Midbrain (tissue), 1 donor: ENCODE data around the gene CCDC184.

ENCODE experiments used
- DNase-seq: peaks from one replicate; lab custom pipeline; 2025; lab: John Stamatoyannopoulos, UW

Gene CCDC184

DNA sequence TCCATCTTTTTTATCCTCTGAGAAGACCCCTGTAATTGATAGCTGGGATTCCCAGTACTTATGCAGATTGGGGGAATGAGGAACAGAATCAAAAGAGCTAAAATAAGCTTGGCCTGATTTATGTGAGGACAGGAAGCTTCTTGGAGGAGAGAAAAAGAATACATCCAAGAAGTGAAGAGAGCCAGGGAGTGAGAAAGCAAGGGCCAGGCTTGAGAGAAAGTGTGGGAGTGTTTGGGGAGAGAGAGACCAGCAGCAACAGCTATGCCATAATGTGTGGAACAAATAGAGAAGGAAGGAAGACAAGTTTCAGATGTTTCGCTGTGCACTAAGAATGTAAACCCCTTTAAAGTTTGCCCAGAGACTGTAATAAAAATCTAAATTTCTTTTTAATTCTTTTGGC is 4.0 kb upstream of the CCDC184 start:
- DNase-seq, result no peak

DNA sequence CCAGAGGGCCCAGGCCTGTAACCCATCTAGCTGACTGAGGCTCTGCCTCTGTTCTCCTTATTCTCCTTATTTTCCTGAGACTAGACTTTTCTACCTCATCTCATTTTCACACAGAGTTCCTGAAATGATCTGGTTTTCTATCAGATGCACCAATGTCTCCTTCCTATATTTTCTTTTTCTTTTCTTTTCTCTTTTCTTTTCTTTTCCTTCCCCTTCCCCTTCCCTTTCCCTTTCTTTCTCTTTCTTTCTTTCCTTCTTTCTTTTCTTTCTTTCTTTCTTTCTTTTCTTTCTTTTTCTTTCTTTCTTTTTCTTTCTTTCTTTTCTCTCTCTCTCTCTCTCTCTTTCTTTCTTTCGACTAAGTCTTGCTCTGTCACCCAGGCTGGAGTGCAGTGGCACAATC is 3.0 kb upstream of the CCDC184 start:
- no peak for DNase-seq

- DNase-seq, result no peak
Measured at GRCh38 chr12:48180857-48181495, 2.5 kb upstream of the CCDC184 start.

DNA sequence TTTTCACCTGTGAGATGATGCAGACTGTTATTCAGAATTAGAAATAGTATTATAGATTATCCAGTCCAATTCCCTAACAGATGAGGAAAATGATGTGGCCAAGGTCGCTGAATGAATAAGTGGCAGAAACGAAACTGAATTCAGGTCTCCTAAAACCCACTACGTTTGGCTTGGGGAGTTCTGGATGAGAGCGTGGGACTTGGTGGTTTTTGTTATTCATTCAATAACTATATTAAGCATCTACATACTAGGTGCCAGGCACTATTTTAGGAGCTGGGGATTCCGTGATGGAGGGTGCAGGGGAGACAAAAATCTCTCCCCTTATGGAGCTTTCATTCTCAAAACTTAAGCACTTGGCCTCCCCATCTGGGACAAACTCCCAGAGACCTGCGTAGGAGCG is 813 bp upstream of the CCDC184 start:
- no peak for DNase-seq

DNA sequence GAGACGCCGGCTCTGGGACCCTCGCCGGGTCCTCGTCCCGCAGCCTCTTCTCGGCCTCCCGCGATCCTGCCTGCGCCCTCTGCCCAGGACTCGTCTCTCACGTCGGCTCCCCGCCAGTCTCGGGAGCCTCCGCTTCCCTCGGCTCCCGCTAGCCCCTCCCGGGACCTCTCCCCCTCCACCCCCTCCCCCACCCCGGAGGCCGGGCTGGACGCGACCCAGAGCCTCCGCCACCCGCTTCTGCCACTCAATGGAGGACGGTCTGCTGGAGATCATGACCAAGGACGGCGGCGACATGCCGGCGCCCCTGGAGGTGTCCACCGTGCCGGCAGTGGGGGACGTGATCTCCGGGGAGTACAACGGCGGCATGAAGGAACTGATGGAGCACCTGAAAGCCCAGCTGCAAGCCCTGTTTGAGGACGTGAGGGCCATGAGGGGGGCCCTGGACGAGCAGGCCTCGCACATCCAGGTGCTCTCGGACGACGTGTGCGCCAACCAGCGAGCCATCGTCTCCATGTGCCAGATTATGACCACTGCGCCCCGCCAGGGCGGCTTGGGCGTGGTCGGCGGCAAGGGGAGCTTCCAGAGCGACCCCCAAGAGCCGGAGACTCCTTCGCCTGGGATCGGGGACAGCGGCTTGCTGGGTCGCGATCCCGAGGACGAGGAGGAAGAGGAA is 568 bp downstream of the CCDC184 start:
- no peak for DNase-seq

GRCh38 chr12:48184549-48184922 is 1.1 kb downstream of the CCDC184 start:
- DNase-seq, result no peak

DNA sequence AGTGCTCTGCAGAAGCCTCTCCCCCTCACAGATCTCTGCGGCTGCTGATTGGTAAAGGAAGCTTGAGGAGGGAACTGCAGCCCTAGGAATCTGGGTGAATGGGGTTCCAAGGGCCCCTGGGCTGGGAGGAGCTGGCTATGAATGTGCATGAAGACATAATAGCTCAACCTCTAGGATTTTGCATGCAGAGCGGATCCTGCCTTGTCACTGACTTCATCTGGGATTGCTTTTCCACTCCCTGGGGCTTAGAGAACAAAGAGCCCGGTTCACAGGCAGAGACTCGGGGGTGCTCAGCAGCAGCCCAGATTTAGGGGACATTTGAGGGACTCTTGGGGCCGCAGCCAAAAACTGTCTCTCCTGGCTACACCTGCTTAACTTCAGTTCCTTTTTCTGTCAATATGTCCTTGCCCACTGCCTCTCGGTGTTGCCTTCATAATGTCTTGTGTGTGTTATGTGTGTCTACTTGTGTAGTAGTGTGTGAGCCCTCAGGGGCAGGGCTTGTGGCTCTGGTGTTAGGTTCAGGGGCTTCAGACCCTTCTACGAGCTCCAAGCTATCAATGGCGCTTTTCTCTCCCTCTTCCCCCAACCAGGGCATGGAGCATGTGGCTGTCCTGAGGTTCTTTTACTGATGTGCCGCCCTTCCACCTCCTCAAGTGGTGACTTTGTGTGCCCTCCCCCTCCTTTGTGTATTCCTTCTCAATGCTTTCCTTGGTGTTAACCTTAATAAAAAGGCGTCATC is 1.9 kb downstream of the CCDC184 start:
- no peak for DNase-seq

GRCh38 chr12:48187916-48188695 is 4.7 kb downstream of the CCDC184 start:
- DNase-seq, result no peak

DNA sequence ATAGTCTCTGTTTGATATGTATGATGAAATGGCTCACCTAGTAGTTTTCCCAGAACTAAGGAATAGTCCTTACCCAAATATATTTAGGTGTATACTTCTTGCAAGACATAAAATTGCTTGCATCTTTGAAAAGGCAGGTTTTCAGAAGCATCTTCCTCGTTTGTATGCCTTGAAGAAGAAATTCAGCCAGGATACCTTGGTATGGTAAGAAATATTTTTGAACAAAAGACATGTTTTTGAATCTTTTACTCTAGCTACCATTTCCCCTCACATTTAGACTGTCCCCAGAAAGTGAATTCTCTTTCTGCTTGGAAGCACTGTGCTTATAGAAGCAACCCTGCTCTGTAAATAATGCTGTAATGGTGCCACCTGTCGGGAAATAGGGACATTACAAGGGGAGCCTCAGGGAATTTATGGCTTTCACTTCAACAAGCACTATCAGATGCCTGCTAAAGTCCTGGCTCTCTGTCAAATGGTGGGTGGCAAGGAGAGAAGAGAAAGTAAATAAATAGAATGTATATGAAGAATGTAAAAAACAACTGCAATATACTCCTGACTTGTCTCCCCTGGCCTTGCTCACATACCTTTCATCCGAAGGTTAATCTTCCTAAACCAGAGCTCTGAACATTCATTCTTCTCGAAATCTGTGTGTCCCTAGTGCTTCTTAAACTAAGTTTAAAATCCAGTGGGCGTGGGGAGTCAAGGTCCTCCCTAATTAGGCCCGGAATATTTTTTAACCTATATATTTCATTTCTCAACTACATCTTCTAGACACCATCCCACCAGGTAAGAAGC is 6.1 kb downstream of the CCDC184 start:
- DNase-seq, result peak; percentile 84

GRCh38 chr12:48191096-48191495 is 7.7 kb downstream of the CCDC184 start:
- DNase-seq, result no peak

- DNase-seq, result no peak
Measured at GRCh38 chr12:48192861-48193260, 9.4 kb downstream of the CCDC184 start.

DNA sequence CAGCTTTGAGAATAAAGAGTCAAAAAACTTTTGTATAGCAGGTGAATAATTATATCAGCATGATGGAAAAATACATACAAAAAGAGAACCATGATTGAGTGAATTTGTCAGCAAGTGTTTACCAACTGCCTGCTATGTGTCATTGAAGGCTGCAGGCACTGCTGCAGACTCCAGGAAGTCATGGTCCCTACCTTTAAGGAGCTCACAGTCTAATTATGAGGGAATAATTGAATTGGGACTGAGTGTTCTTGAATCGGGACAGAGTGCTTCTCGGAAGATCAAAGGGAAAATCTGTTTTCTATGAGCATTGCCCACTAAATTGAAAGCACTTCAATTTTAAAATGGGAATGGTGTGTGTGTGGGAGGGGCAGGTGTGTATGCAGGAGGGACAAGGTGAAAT is 10.2 kb downstream of the CCDC184 start:
- no peak for DNase-seq

DNA sequence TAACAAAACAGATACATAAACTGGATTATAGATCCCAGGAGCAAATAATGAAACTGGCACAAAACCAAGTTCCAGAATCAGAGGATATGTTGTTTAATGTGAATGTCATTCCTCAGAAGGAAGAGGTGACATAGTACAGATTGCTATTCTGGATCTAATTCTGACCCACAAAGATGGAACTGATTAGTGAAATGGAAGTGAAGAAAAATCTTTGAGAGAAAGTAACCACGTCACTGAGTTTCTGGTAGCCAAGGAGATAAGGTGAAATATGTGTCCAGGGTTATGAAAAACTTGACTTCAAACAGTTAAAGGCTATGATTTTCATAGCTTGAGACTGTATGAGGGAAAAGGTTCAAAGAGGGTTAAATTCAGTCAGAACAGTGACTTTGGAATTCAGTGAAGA is 11.4 kb downstream of the CCDC184 start:
- DNase-seq, result no peak

DNA sequence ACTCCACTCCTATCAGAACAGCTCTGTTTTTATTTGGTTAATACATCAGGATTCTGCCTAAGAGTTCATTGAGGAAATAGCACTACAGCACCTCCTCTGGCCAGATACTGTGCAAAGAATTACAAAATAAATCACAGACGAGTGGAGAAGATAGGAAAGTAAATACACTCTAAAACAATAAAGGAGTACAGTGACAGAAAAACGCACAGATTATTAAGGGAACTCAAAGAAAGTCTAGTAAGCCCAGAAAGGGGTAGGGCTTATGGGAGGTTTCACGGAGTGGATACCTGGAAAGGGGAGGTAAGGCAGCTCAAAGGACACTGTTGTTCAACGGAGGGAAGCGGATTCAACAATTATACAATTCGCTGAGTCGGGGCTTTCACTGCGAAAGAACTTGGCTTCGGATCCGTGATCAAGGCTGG is 14.1 kb downstream of the CCDC184 start:
- peak; percentile 70 for DNase-seq

DNA sequence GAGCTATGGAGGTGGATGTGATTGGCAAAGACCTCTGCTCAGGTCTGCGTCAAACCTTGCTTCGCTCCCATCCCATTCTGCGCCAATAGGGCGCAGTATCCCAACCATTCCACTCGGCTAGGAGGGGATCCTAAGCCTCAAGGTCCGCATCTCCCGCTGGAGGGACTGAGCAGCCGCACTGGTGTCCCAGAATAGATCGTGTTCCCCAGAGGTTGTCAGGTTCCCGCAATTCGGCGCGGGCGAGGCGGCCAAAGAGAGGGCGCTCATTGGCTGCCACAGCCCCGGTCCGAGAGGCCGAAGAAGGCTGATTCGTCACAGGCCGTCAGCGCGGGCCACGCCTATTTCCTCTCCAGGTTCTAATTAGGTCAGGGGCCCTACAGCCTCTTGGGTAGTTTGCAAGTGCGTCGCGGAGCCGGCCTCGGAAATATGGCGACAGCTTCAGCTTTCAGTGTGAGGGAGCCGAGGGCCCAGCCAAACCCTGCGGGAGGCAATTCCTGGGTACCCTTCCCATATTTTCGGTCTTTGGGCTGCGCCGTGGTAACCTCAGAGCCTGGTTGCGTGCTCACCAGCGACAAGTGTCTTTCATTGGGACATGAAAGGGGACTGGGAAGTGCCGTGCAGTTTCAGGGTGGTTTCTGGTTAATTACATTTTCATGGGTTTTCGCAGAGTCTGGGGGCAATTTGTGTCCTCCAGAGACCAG is 14.7 kb downstream of the CCDC184 start:
- peak; percentile 93 for DNase-seq

DNA sequence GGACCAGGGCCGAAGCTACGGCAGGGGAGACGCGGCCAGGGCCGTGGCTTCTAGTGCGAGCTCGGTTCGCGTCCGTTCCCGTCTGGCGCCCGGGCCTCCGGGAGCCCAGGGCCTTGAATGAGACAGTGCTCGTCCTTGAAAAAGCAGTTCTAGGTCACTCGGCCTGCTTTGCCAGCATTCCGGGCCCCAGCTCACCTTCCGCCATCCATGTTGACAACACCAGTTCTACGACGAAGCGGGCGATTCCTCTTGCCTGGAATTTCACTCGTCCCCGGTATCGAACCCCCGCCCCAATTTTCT is 15.2 kb downstream of the CCDC184 start:
- peak; percentile 52 for DNase-seq

- DNase-seq, result no peak
Measured at GRCh38 chr12:48198985-48199384, 15.5 kb downstream of the CCDC184 start.

DNA sequence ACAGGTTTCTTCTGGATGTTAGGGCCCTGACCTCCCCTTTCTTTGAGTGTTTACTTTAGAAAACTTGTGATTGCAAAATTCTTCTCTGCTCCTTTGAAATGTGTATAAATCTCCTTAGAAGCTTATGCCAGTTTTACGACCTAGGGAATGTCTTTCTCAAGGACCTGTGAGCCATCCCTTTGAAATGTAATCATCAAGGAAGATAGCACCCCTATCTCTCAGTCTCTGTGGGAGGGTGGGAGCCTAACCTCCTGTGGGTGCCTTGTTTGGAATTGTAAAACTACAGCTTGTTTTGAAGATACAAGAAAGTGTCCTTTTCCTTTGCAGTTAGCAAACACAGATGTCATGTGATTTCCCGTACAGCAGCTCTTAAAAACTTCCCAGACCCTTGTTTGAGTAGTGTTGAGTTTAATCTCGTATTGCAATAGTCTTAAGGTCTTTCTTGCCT is 16.4 kb downstream of the CCDC184 start:
- DNase-seq, result no peak

DNA sequence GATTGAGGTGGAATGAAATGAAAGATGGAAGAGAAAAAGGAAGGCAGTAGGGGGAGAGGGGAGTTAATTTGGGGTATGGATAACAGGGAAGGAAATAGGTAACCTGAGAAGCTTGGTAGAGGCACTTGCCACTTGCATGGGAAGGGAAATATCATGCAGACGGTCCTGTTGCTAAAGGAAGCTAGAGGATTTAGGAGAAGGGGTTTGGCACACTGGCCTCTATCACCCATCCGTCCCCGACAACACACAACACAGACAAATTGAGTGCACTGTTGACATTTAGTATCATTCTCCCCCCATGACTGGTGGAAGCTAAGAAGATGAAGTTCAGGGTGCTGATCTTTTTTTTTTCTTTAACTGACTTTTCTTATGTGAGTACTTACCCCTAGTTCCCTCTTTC is 17.6 kb downstream of the CCDC184 start:
- no peak for DNase-seq

DNA sequence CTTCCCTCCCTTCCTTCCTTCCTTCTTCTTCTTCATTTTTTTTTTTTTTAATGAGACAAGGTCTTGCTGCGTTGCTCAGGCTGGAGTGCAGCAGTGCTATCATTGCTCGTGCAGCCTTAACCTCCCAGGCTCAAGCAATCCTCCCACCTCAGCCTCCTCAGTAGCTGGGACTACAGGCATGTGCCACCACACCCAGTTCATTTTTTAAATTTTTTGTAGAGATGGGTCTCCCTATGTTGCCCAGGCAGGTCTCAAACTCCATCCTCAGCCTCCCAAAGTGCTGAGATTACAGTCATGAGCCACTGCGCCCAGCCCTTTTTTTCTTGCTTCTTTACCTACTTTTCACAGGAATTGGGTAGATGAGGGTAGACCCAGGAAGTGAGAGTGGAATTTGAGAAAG is 18.1 kb downstream of the CCDC184 start:
- DNase-seq, result no peak

- no peak for DNase-seq
Measured at GRCh38 chr12:48202766-48203165, 19.3 kb downstream of the CCDC184 start.
